Endothelial cell of umbilical vein (primary cell): ENCODE measurements around the gene ZNF322. TPM values are rescaled to one million over a fixed set of nuclear protein-coding genes. Genes with fewer than 3 reads are reported as not detected.

Experiments used
- BruUV-seq: library from RNA; stranded (reverse); fragments of 400-500 nt; replicated peaks from 2 replicates; lab custom pipeline; 2021; lab: Mats Ljungman, UMichigan
- CTCF ChIA-PET: fragments of 300-600, 350-600 bp; sonication (Branson Sonifier 250); formaldehyde crosslinking; loops from one replicate; lab custom pipeline; 2021; ENCODE audit warnings: antibody characterized with exemption, inconsistent platforms; lab: Charles Lee
- POLR2A ChIA-PET: fragments of 300-600, 350-600 bp; sonication (Branson Sonifier 250); formaldehyde crosslinking; loops from one replicate; lab custom pipeline; 2021; ENCODE audit warnings: antibody characterized with exemption, inconsistent platforms; lab: Charles Lee
- DNase-seq: peaks from one replicate; pipeline ENCODE4 v3.0.0-alpha.2; 2011; ENCODE audit warnings: low read depth, low spot score
- FAIRE-seq: peaks from 2 replicates; lab custom pipeline; 2011; peaks lifted over from hg19 to GRCh38; lab: Jason Lieb, UNC
- H2AFZ ChIP-seq: 2 replicates; pipeline ENCODE4 v1.6.0; 2012; ENCODE audit warnings: low read depth, low read length, control low read depth, inconsistent platforms
- H3K27ac ChIP-seq: 2 replicates; pipeline ENCODE4 v1.5.1; 2011; ENCODE audit warnings: low read depth, mild to moderate bottlenecking, control low read depth, low read length, moderate library complexity; ENCODE audit not compliant: insufficient read depth
- H3K27me3 ChIP-seq, 2 experiments: 2 replicates each; pipeline versions ENCODE4 v1.6.0 to v1.6.1; 2011; ENCODE audit warnings: low read length in 2 of 2, mixed read lengths in 1 of 2; ENCODE audit not compliant: control insufficient read depth in 2 of 2, insufficient read depth in 2 of 2
- H3K36me3 ChIP-seq, 2 experiments: 2 replicates in 1 of 2; 3 replicates in 1 of 2; pipeline ENCODE4 v1.5.1; 2011; ENCODE audit warnings: low read length in 2 of 2, mild to moderate bottlenecking in 1 of 2, moderate library complexity in 1 of 2; ENCODE audit not compliant: control insufficient read depth in 2 of 2, insufficient read depth in 2 of 2; ENCODE audit errors: extremely low read depth in 1 of 2
- H3K4me1 ChIP-seq: 3 replicates; pipeline ENCODE4 v1.5.1; 2011; ENCODE audit warnings: mild to moderate bottlenecking, low read length; ENCODE audit not compliant: control insufficient read depth, insufficient read depth; ENCODE audit errors: extremely low read depth
- H3K4me2 ChIP-seq: 2 replicates; pipeline ENCODE4 v1.6.1; 2011; ENCODE audit warnings: low read length, control low read depth, mixed read lengths; ENCODE audit not compliant: insufficient read depth
- H3K4me3 ChIP-seq, 3 experiments: fragments of 200-600 bp in 1 of 3; sonication (generic), shearing (Covaris generic) in 1 of 3; replicated peaks in 1 of 3; 2 replicates each; pipeline ENCODE4 v1.5.1; 2011 to 2016; ENCODE audit warnings: control low read depth in 3 of 3, low read length in 3 of 3, mild to moderate bottlenecking in 2 of 3, inconsistent platforms in 1 of 3, low read depth in 1 of 3, moderate library complexity in 1 of 3; ENCODE audit not compliant: insufficient read depth in 1 of 3
- H3K79me2 ChIP-seq: 2 replicates; pipeline ENCODE4 v1.6.0; 2012; ENCODE audit warnings: low read length, inconsistent platforms; ENCODE audit not compliant: control insufficient read depth, insufficient read depth
- H3K9ac ChIP-seq: replicated peaks from 2 replicates; pipeline ENCODE3; 2011; ENCODE audit warnings: low read length, control low read depth; ENCODE audit not compliant: insufficient read depth; ENCODE audit errors: extremely low read depth
- H3K9me1 ChIP-seq: replicated peaks from 3 replicates; pipeline ENCODE4 v1.6.0; 2011; ENCODE audit warnings: mild to moderate bottlenecking, low read length; ENCODE audit not compliant: control insufficient read depth, insufficient read depth; ENCODE audit errors: extremely low read depth
- H3K9me3 ChIP-seq: replicated peaks from 2 replicates; pipeline ENCODE4 v1.5.1; 2012; ENCODE audit warnings: low read length, inconsistent platforms; ENCODE audit not compliant: control insufficient read depth, insufficient read depth
- H4K20me1 ChIP-seq: replicated peaks from 2 replicates; pipeline ENCODE3; 2011; ENCODE audit warnings: mild to moderate bottlenecking, low read length; ENCODE audit not compliant: control insufficient read depth, insufficient read depth; ENCODE audit errors: extremely low read depth
- CTCF ChIP-seq, 2 donors: IDR thresholded peaks; 1 replicate in 1 of 2; 2 replicates in 1 of 2; pipeline ENCODE4 v1.5.1; 2011; ENCODE audit warnings: low read length in 2 of 2, mild to moderate bottlenecking in 2 of 2, moderate library complexity in 2 of 2, control low read depth in 1 of 2, inconsistent platforms in 1 of 2, low read depth in 1 of 2; ENCODE audit not compliant: insufficient read depth in 1 of 2; ENCODE audit errors: extremely low read depth in 1 of 2
- EZH2 ChIP-seq: IDR thresholded peaks from 2 replicates; pipeline ENCODE4 v1.6.1; 2012; ENCODE audit warnings: borderline replicate concordance, low read depth, mild to moderate bottlenecking, moderate library complexity, low read length, inconsistent platforms; ENCODE audit not compliant: severe bottlenecking
- FOS ChIP-seq: IDR thresholded peaks from 2 replicates; pipeline ENCODE4 v1.6.1; 2011; ENCODE audit warnings: mild to moderate bottlenecking, low read length, moderate library complexity, borderline replicate concordance; ENCODE audit not compliant: insufficient read depth
- GATA2 ChIP-seq: IDR thresholded peaks from 2 replicates; pipeline ENCODE4 v1.7.0; 2011; ENCODE audit warnings: low read depth, mild to moderate bottlenecking, moderate library complexity, mixed read lengths, low read length; ENCODE audit not compliant: insufficient read length, insufficient read depth
- JUN ChIP-seq: IDR thresholded peaks from 2 replicates; pipeline ENCODE4 v1.6.1; 2011; ENCODE audit warnings: borderline replicate concordance, low read depth; ENCODE audit not compliant: insufficient read length, insufficient read depth
- MAX ChIP-seq: IDR thresholded peaks from 2 replicates; pipeline ENCODE4 v1.6.1; 2011; ENCODE audit not compliant: insufficient read depth, insufficient read length
- MYC ChIP-seq: IDR thresholded peaks from one replicate; pipeline ENCODE4 v1.6.1; 2011; ENCODE audit warnings: mild to moderate bottlenecking, low read depth, low read length
- POLR2A ChIP-seq: IDR thresholded peaks from 2 replicates; pipeline ENCODE4 v1.6.1; 2012; ENCODE audit warnings: low read depth, mild to moderate bottlenecking, control low read depth, low read length
- POLR2AphosphoS5 ChIP-seq: IDR thresholded peaks from 2 replicates; pipeline ENCODE4 v1.6.1; 2012; ENCODE audit warnings: low read depth, mild to moderate bottlenecking, control low read depth, low read length, moderate library complexity; ENCODE audit not compliant: insufficient read depth
- dilution Hi-C: fragments of 300-500 bp; cut with MboI; formaldehyde crosslinking; loops from one replicate; pipeline ENCODE4 v1.15.0; 2019; ENCODE audit warnings: low sequenced_read_pairs; ENCODE audit not compliant: extremely low pct_ligation_motif_present
- intact Hi-C: fragments of 100-400 bp; cut with micrococcal nuclease; formaldehyde crosslinking; loops from one replicate; pipeline ENCODE4 v1.10.0; 2022
- polyA plus RNA-seq, 4 experiments: library from polyadenylated mRNA; depleted of rRNA in 3 of 4; stranded (reverse) in 3 of 4; unstranded in 1 of 4; fragments of >200 nt; gene quantifications; 2 replicates each; pipeline versions ENCODE4 v1.2.1 to v1.2.3, GENCODE V29; 2011 to 2012; ENCODE audit warnings: missing spikeins in 1 of 4
- total RNA-seq: library from RNA; stranded (reverse); gene quantifications from 2 replicates; pipeline ENCODE4 v1.2.3, GENCODE V29; 2021

The ZNF322 gene
- total and polyA plus RNA-seq, 2 donors (not counting 3 experiments of a cell fraction or from before 2014, with no cell fraction given): 3.4 to 17.0 TPM

DNA sequence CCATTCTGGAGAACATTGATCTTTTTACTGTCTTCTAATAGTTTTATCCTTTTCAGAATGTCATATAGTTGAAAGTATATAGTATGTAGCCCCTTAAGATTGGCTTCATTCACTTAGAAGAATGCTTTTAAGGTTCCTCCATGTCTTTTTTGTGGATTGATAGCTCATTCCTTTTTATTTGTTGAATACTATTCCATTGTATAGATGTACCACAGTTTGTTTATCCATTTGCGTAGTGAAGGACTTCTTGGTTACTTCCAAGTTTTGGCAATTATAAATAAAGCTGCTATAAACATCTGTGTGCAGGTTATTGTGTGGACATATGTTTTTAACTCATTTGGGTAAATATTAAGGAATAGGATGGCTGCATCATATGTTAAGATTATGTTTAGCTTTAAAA, 35.0 kb downstream of the ZNF322 start:
- POLR2A ChIA-PET: no interaction called here
- Histone ChIP-seq H3K4me3 (no peak overlapping the region), H3K27me3 (peaks cover under 1 to 3% of the 10 kb centered on the region in 2 experiments), H3K9me3 (no peaks in the 10 kb centered on the region), H3K36me3 (no peaks in the 10 kb centered on the region), H3K27ac (no peak overlapping the region), H3K9me1 (no peaks in the 10 kb centered on the region), H3K4me2 (no peak overlapping the region), H4K20me1 (no peaks in the 10 kb centered on the region), H2AFZ (no peak overlapping the region), H3K4me1 (no peaks in the 10 kb centered on the region), H3K79me2 (no peaks in the 10 kb centered on the region), H3K9ac (no peak overlapping the region)
- DNase-seq (no peak), FAIRE-seq (no peak)
- CTCF ChIA-PET: no interaction called here
- intact Hi-C loops (no loop called here), dilution Hi-C loops (no loop called here)
- no TSS peak for BruUV-seq
- no peak for TF ChIP-seq GATA2
- no peak for TF ChIP-seq POLR2A
- TF ChIP-seq CTCF (IDR thresholded peaks at IDR 0.05; ENCODE audit: extremely low read depth in 1 of 2, insufficient read depth in 1 of 2, low read depth in 1 of 2, low read length in 2 of 2): no peak
- TF ChIP-seq MAX: no peak
- no peak for TF ChIP-seq FOS
- TF ChIP-seq JUN: no peak
- TF ChIP-seq POLR2AphosphoS5: no peak
- TF ChIP-seq EZH2: no peak
- no peak for TF ChIP-seq MYC
